GM12875 (cell line): ENCODE measurements around the gene FUT9.

Experiments used
- H3K4me3 ChIP-seq: one replicate; pipeline ENCODE4 v1.5.1; 2011; ENCODE audit warnings: low read depth, low read length, control low read depth
- TF ChIP-seq, protein P1 (sequence below): IDR thresholded peaks from 2 replicates; pipeline ENCODE4 v1.5.1; 2011; ENCODE audit warnings: low read depth, mild to moderate bottlenecking, control low read depth, inconsistent platforms, low read length, moderate library complexity, borderline replicate concordance; ENCODE audit not compliant: insufficient read depth

FUT9 gene

DNA sequence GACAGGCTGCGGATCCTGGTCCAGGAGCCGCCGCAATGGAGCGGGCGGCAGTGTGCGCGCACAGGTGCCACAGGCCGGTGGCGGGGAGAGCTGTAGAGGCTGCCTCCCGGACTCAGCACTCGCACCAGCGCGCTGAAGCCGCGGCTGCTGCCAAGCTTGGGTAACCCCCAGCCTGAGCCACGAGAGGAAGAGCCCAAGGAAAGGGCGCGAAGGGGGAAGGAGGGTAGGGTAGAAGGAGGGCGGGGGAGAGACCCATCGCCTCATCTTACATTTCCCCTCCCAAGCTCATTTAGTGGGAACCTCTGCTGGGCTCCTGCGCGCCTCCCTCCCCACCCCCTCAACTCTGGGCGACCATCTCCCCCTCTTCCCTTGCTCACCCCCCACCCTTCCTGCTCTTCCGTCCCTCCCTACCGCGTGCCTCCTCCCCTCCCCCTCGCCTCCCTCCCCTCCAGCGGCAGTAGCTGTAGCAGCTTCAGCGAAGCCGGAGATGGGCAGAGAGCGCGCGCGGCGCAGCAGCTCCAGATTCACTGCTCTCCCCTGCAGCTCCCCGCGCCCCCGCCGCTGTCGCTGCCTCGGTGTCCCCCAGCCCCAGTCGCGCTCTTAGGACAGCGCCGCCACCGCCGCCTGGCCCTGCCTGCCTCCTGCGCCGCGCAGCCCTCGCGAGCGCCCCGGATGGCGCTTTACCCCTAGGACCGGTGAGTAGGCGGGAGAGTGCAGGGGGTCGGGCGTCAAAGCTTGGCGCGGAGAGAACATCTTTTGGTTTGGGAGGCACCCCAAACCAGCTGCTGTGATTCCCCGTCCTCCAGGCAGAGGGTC lies at the start of gene FUT9:
Gene FUT9 (plus strand): TSS at position 457 of the 816 bp plus-strand sequence. CDS start 187,182 bp downstream, outside the sequence.
- TF ChIP-seq, protein P1, sequence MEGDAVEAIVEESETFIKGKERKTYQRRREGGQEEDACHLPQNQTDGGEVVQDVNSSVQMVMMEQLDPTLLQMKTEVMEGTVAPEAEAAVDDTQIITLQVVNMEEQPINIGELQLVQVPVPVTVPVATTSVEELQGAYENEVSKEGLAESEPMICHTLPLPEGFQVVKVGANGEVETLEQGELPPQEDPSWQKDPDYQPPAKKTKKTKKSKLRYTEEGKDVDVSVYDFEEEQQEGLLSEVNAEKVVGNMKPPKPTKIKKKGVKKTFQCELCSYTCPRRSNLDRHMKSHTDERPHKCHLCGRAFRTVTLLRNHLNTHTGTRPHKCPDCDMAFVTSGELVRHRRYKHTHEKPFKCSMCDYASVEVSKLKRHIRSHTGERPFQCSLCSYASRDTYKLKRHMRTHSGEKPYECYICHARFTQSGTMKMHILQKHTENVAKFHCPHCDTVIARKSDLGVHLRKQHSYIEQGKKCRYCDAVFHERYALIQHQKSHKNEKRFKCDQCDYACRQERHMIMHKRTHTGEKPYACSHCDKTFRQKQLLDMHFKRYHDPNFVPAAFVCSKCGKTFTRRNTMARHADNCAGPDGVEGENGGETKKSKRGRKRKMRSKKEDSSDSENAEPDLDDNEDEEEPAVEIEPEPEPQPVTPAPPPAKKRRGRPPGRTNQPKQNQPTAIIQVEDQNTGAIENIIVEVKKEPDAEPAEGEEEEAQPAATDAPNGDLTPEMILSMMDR: no peak
- H3K4me3 ChIP-seq: no peak within 1 kb of the TSS

DNA sequence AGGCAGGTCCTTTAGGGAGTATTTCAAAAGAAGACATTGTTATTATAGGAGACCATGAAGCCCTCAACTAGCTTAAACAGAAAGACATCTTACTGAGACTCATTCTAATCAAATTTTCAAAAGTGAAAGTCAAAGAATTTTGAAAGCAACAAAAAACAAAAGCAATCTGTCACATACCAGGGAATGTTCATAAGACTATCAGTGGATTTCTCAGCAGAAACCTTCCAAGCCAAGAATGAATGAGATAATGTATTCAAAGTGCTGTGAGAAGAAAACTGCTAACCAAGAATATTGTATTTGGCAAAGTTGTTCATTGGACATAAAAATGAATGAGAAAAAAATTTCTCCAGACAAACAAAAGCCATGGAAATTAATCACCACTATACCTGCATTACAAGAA lies 48.2 kb upstream of the FUT9 start:
- no peak overlapping the region for H3K4me3 ChIP-seq
- TF ChIP-seq, protein P1: no peak

DNA sequence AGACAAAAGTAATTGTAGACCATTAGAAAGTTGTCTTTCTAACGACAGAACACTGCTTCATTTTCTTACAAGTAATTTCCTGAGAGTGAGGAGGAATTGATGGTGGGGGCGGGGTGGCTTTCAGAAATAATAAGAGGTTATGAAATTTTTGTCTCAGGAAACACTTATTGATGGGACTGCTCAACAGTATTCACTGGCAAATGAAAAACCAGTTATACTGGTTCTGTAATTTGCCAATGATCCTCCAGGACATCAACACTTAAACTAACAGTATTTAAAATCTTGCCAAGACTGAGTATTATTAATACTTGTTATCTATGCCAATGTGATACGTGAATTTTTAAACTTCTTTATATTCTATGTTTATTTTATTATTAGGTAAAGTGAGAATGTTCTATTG lies 41.8 kb upstream of the FUT9 start:
- H3K4me3 ChIP-seq: no peak overlapping the region
- TF ChIP-seq, protein P1: no peak

DNA sequence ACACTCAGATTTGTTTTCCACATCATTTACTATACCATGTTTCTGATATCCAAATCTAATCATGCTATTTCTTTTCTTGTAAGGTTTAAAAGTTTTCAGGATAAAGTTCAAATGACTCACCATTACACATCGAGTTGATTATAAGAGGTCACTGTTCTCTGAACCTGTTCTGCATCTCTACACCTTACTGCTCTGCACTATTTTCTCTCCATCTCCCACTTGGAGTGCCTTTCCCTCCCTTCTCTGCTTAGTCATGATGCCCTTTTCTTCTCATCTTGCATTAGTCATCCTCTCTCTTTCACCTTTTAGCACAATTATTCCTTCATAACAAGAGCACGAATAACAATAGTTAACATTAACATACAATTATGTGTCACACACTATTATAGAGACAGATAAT lies 37.5 kb upstream of the FUT9 start:
- TF ChIP-seq, protein P1: no peak
- no peak overlapping the region for H3K4me3 ChIP-seq

DNA sequence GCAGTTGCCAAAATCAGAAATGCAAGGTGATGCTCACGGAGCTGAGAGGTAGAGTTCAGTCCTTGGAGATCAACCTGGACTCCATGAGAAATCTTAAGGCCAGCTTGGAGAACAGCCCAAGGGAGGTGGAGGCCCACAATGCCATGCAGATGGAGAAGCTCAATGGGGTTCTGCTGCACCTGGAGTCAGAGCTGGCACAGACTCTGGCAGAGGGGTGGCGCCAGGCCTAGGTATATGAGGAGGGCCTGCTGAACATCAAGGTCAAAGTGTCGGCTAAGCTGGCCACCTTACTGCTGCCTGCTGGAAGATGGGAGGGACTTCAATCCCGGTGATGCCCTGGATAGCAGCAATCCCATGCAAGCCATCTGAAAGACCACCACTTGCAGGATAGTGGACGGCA lies 23.9 kb upstream of the FUT9 start:
- TF ChIP-seq, protein P1: no peak
- H3K4me3 ChIP-seq: no peak overlapping the region

DNA sequence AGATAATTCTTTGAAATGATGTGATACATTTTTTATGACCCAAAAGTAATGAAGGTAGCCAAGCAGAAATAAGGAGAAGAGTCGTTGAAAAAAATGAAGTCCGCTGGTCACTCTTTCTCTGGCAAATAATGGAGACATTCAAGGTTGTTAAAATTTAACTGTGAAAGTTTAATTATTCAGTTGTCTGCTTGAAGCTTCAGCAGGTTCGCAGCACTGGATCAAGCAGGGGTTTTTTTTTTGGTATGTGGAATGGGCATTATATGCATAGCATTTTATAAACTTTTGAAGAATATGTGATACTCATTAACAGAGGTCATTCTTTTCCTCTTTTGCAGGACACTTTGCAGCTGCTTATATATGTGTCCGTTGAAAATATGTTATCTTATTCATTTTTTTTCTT lies 21.6 kb upstream of the FUT9 start:
- H3K4me3 ChIP-seq: no peak overlapping the region
- TF ChIP-seq, protein P1: no peak

DNA sequence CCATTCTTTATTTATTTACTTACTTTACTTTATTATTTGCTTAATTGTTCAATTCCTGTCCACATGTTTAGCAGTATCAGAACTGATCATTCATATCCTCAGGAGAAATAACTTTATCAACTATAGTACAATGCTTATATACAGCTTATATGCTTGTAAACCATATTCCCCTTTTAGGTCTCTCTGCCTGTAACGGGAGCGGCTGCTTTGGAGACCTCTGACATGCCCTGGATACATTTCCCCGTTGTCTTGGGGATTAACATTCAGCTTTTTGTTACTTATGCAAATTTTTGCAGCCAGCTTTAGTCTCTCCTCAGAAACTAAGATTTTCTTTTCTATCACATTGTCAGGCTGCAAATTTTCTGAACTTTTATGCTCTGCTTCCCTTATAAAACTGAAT lies 17.6 kb upstream of the FUT9 start:
- TF ChIP-seq, protein P1: no peak

More for the DNA sequence above, 17.6 kb upstream of the FUT9 start:
- H3K4me3 ChIP-seq: no peak overlapping the region
